Gastroesophageal sphincter (tissue), 4 donors: Measurements from ENCODE around the gene SHLD2. TPM values are rescaled to one million over a fixed set of nuclear protein-coding genes. Genes with fewer than 3 reads are reported as not detected.
"Not testable (repeated sequence)": the region's sequence is repeated elsewhere in the genome, so short reads cannot be mapped to it uniquely, and the experiment has no call there.

Experiments used
- ATAC-seq: fragments of 150-250 bp; one replicate; pipeline ENCODE4 v1.9.1; 2016; ENCODE audit warnings: mild to moderate bottlenecking, moderate library complexity
- H3K27ac ChIP-seq, 4 donors: fragments of 200-600 bp; sonication (generic) in 3 of 4; 1 replicate in 3 of 4; 2 replicates in 1 of 4; pipeline ENCODE4 v1.5.1; 2016 to 2019
- H3K27me3 ChIP-seq: fragments of 200-600 bp; sonication (generic); one replicate; pipeline ENCODE4 v1.5.1; 2019
- H3K36me3 ChIP-seq, 2 donors: fragments of 200-600 bp; sonication (generic); one replicate each; pipeline ENCODE4 v1.5.1; 2019; ENCODE audit warnings: control low read depth in 1 of 2
- H3K4me1 ChIP-seq, 3 donors: fragments of 200-600 bp; sonication (generic); 1 replicate in 2 of 3; 2 replicates in 1 of 3; pipeline ENCODE4 v1.5.1; 2016 to 2019; ENCODE audit warnings: control low read depth in 2 of 3
- H3K4me3 ChIP-seq, 2 donors: fragments of 200-600 bp; sonication (generic); one replicate each; pipeline ENCODE4 v1.5.1; 2019; ENCODE audit warnings: mild to moderate bottlenecking in 1 of 2, moderate library complexity in 1 of 2
- H3K9me3 ChIP-seq, 3 donors: fragments of 200-600 bp; sonication (generic); one replicate each; pipeline ENCODE4 v1.5.1; 2017 to 2019; ENCODE audit warnings: control low read depth in 2 of 3
- WGBS, 2 donors: methylation state at CpG; one replicate each; pipeline ENCODE4 v1.1.5; 2018; ENCODE audit warnings: low coverage in 1 of 2; 5-methylcytosine and 5-hydroxymethylcytosine counted together
- total RNA-seq, 4 donors: library from RNA; depleted of rRNA; stranded (reverse); fragments of >200 nt; gene quantifications; one replicate each; pipeline ENCODE4 v1.1.0, GENCODE V29; 2016

The SHLD2 gene
- total RNA-seq, 4 donors from 2014 or later: 21.2 to 31.0 (median 26.6) TPM

DNA sequence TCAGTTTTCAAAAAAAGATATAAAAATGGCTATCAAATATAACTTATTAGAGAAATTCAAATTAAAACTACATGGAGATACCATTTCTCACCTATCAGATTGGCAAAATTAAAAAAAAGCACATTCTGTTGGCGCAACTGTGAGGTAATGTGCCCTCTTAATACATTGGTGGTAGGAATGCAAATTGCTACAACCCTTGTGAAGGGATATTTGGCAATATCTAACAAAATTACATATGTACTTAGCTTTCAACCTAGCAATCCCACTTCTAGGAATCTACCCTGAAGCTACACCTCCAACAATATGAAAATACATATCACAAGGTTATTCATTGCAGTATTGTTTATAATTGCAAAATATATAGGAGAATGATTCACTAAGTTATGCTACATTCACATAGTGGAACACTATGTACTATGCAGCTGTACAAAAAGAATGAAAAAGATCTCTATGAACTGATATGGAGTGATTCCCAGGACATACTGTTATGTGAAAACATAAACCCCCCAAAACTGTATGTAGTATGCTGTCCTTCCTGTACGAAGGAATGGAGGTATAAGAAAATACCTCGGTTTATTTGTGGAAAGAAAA is 67.8 kb downstream of the SHLD2 start:
- peaks cover 0 to 17% of the 10 kb centered on the region in 2 donors for H3K36me3 ChIP-seq
- H3K27me3 ChIP-seq, H3K4me3 ChIP-seq, H3K9me3 ChIP-seq, H3K27ac ChIP-seq, H3K4me1 ChIP-seq, ATAC-seq: not testable (repeated sequence)
- WGBS, 2 donors: 87 to 100% methylated on average over 3 of the region's 3 CpGs

DNA sequence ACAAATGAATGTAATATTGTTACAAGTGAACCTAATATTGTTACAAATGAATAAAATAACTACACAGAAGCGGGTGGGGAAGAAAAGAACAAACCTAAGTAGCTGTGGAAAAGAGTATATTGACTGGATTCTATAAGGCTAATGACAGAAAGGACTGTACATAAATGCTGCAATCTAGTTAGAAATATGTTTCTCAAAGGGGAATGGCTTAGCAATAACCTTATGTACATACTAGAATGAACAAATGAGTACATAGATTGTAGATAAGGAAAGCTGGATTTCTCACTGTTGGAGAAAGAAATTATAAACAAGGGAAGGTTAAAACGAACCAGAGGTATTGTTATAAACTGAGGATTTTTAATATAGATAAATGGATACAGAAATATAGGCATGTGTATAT is 68.4 kb downstream of the SHLD2 start:
- H3K27ac ChIP-seq, ATAC-seq, H3K4me1 ChIP-seq, H3K27me3 ChIP-seq, H3K4me3 ChIP-seq, H3K9me3 ChIP-seq: not testable (repeated sequence)
- peaks cover 0 to 15% of the 10 kb centered on the region in 2 donors for H3K36me3 ChIP-seq
- WGBS, 2 donors: 78 to 100% methylated on average over 1 of the region's 2 CpGs

GRCh38 chr10:87169857-87170256 is 74.9 kb downstream of the SHLD2 start:
- H3K27ac ChIP-seq, H3K4me3 ChIP-seq, H3K9me3 ChIP-seq, H3K27me3 ChIP-seq, H3K36me3 ChIP-seq, ATAC-seq, H3K4me1 ChIP-seq: not testable (repeated sequence)
- 88 to 89% methylated on average over 3 of the region's 4 CpGs for WGBS, 2 donors

- H3K9me3 ChIP-seq, H3K4me3 ChIP-seq, H3K4me1 ChIP-seq, H3K27ac ChIP-seq, H3K36me3 ChIP-seq, H3K27me3 ChIP-seq, ATAC-seq: not testable (repeated sequence)
- 88% methylated on average over 1 of the region's 4 CpGs; no CpG with 5 or more reads in 1 of the 2 donors for WGBS, 2 donors
These were observed 75.7 kb downstream of the SHLD2 start for GRCh38 chr10:87170705-87171104.

GRCh38 chr10:87171670-87172069 is 76.7 kb downstream of the SHLD2 start:
- not testable (repeated sequence) for H3K4me3 ChIP-seq, H3K9me3 ChIP-seq, ATAC-seq, H3K4me1 ChIP-seq, H3K27me3 ChIP-seq, H3K27ac ChIP-seq
- WGBS, 2 donors: 36% methylated on average over 1 of the region's 1 CpG; no CpG with 5 or more reads in 1 of the 2 donors
- peaks cover 0 to 12% of the 10 kb centered on the region in 2 donors for H3K36me3 ChIP-seq

DNA sequence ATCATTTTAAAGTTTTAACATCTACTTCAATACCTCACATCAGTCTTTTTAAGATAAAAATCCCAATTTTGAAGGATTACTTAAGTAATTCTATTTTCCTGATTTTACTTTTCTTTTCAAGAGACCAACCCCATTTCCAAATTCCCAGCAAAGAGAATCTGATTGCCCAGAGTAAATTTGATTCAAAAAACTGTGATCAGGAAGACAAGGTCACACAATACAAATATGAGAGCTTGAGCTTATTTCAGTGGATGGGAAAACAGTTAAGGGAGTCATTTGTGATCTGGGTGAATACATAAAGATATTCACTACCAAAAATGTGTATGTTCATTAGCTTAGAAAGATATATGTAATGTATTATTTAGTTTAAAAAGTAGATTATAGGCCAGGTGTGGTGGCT is 77.2 kb downstream of the SHLD2 start:
- not testable (repeated sequence) for H3K27ac ChIP-seq, H3K9me3 ChIP-seq, H3K4me3 ChIP-seq, H3K27me3 ChIP-seq, ATAC-seq, H3K4me1 ChIP-seq
- peaks cover 0 to 12% of the 10 kb centered on the region in 2 donors for H3K36me3 ChIP-seq

DNA sequence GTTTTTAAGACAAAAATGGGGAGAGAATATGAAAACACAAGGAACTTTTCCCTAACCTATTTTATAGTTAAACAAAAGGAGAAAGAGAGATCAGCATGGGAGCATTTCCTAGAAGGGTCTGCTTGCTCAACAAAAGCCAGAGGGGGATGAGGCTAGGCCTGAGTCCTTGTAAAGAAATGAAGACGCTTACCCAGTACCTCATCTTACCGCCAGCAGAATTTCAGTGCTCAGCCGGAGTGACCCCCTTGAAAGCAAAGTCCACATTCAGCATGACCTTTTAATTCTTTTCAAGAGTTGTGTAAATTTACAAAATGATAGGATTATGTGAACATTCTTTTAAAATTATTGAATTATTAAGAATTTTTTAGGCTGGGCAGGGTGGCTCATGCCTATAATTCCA is 82.6 kb downstream of the SHLD2 start:
- not testable (repeated sequence) for ATAC-seq, H3K9me3 ChIP-seq
- 100% methylated on average over 3 of the region's 3 CpGs; no CpG with 5 or more reads in 1 of the 2 donors for WGBS, 2 donors

DNA sequence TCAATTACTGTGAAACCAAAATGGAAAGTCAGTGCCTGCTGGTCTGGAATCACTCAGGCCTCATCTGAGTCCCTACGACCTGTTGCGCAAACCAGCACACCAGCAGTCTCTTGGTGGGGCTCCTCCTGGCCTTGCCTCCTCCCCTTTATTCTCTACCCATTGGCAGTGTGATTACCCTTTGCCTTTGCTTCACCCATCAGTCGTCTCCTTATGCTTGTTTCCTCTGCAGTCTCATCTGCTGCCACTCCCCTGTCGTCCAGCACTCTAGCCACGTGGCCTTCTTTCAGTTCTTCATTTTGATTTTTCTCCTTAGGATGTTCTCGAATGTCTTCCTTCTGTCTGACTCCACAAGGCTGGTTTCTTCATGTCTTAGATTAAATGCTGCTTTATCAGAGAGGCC is 89.4 kb downstream of the SHLD2 start:
- H3K27me3 ChIP-seq, H3K4me3 ChIP-seq, H3K27ac ChIP-seq, H3K9me3 ChIP-seq, H3K4me1 ChIP-seq: not testable (repeated sequence)
- ATAC-seq: peak; percentile 62
- 78 to 91% methylated on average over 4 of the region's 6 CpGs for WGBS, 2 donors
- peaks cover 0 to 48% of the 10 kb centered on the region in 2 donors for H3K36me3 ChIP-seq

More for the DNA sequence above, 82.6 kb downstream of the SHLD2 start:
- peaks cover 0 to 16% of the 10 kb centered on the region in 2 donors for H3K36me3 ChIP-seq
- H3K27me3 ChIP-seq, H3K27ac ChIP-seq, H3K4me1 ChIP-seq, H3K4me3 ChIP-seq: not testable (repeated sequence)

DNA sequence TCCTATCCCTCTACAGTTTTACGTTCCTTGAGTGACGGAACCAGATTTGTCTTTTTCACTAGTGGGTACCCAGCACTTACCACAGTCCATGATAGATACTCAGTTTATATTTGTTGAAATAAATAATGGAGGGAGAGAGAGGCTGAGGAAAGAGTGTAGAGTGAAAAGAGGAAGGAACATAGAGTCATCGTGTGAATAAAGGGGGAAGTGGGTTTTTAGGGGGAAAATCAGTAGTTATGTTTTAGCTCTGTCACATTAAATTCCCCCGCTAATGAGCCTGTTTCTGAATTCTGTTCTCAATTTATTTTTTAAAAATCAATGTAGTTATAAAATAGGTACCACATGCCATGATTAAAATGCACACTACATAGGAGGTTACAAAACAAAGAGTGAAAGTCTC is 91.0 kb downstream of the SHLD2 start:
- not testable (repeated sequence) for H3K9me3 ChIP-seq, ATAC-seq, H3K4me1 ChIP-seq, H3K4me3 ChIP-seq, H3K27ac ChIP-seq, H3K27me3 ChIP-seq
- 100% methylated on average over 2 of the region's 4 CpGs; no CpG with 5 or more reads in 1 of the 2 donors for WGBS, 2 donors
- H3K36me3 ChIP-seq: peaks cover 0 to 50% of the 10 kb centered on the region in 2 donors

GRCh38 chr10:87187573-87187972 is 92.6 kb downstream of the SHLD2 start:
- H3K4me3 ChIP-seq, H3K27me3 ChIP-seq, H3K27ac ChIP-seq, ATAC-seq, H3K4me1 ChIP-seq, H3K9me3 ChIP-seq: not testable (repeated sequence)
- H3K36me3 ChIP-seq: peaks cover 0 to 56% of the 10 kb centered on the region in 2 donors
- WGBS, 2 donors: 79 to 100% methylated on average over 2 to 3 of the region's 3 CpGs

DNA sequence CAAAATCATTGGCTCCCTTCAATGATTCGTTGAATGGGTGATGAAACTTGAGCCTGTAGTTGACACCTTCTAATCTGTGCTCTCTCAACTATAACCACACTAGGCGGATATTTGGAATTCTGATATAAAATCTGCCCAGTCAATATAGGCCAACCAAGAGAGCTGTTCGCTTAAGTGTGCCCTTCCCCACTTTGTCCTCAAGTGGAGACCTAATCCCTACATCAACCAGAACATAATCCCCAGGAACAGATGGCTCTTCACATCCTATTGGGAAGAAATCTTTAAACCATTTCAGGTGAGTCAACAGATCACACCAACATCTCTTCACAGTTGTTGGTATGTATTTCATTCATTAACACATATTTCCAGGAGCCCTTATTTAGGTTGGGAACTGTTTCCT is 96.8 kb downstream of the SHLD2 start:
- not testable (repeated sequence) for H3K4me3 ChIP-seq, H3K27ac ChIP-seq, ATAC-seq, H3K4me1 ChIP-seq, H3K27me3 ChIP-seq, H3K9me3 ChIP-seq
- peaks cover 0 to 42% of the 10 kb centered on the region in 2 donors for H3K36me3 ChIP-seq
- WGBS, 2 donors: 100% methylated on average over 2 to 3 of the region's 3 CpGs

- H3K36me3 ChIP-seq, H3K4me1 ChIP-seq, H3K9me3 ChIP-seq, H3K27ac ChIP-seq, H3K4me3 ChIP-seq, H3K27me3 ChIP-seq: not testable (repeated sequence)
- ATAC-seq: peak; percentile 57
- WGBS, 2 donors: 48 to 62% methylated on average over 6 of the region's 6 CpGs
These were observed 105.9 kb downstream of the SHLD2 start for GRCh38 chr10:87200924-87201323.

- H3K27me3 ChIP-seq, H3K9me3 ChIP-seq, H3K36me3 ChIP-seq, H3K27ac ChIP-seq, ATAC-seq, H3K4me1 ChIP-seq, H3K4me3 ChIP-seq: not testable (repeated sequence)
- 24 to 50% methylated on average over 1 to 2 of the region's 4 CpGs for WGBS, 2 donors
These were observed 109.8 kb downstream of the SHLD2 start for GRCh38 chr10:87204801-87205200.

DNA sequence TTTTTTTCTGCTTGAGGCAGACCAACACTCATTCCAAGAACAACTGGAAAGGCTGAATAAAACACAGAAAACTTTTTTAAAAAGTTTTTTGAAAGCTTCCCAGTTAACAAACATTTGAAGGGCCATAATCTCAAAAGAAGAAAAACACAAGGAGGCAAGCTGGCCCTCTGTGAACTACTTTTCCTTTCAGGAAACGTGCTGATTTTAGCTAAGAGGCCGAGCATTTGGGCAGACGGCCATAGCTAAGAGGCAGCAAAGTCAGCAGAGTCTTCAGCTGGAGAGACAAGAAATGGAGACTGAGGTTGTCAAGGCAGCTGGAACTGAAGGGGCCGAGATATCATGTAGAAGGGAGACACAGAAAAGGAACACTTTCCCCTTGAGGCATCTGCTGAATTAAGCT is 111.9 kb downstream of the SHLD2 start:
- not testable (repeated sequence) for H3K9me3 ChIP-seq, H3K36me3 ChIP-seq, ATAC-seq, H3K4me1 ChIP-seq, H3K4me3 ChIP-seq, H3K27me3 ChIP-seq, H3K27ac ChIP-seq
- WGBS, 2 donors: 50 to 59% methylated on average over 2 to 3 of the region's 4 CpGs
